PC-3 (cell line): ENCODE results near the gene MED17. TPM values are rescaled to one million over a fixed set of nuclear protein-coding genes. Genes with fewer than 3 reads are reported as not detected.

Experiments
- ATAC-seq: fragments of 200-7000 bp; cut with Tn5 transposase; 2 replicates; pipeline ENCODE4 v1.9.1; 2020; ENCODE audit warnings: mild to moderate bottlenecking, moderate library complexity
- BruUV-seq: library from RNA; stranded (reverse); fragments of 400-500 nt; replicated peaks from 2 replicates; lab custom pipeline; 2021; lab: Mats Ljungman, UMichigan
- CTCF ChIA-PET: fragments of 300-600 bp; sonication (Branson Sonifier 250); formaldehyde crosslinking; loops from one replicate; lab custom pipeline; 2022; ENCODE audit warnings: antibody characterized with exemption; lab: Charles Lee
- POLR2A ChIA-PET: fragments of 300-600 bp; sonication (Branson Sonifier 250); formaldehyde crosslinking; loops from one replicate; lab custom pipeline; 2022; ENCODE audit warnings: antibody characterized with exemption; ENCODE audit not compliant: unreplicated experiment; lab: Charles Lee
- DNase-seq: peaks from one replicate; pipeline ENCODE4 v3.0.0-alpha.2; 2015
- H2AFZ ChIP-seq: fragments of 300-600 bp; sonication (generic); 2 replicates; pipeline ENCODE4 v1.6.0; 2016; ENCODE audit warnings: antibody characterized with exemption, low read length
- H3F3A ChIP-seq: fragments of 300-600 bp; sonication (generic); one replicate; pipeline ENCODE4 v1.6.0; 2017; ENCODE audit warnings: antibody characterized with exemption, low read length, control low read depth, mild to moderate bottlenecking; ENCODE audit not compliant: unreplicated experiment
- H3K27ac ChIP-seq: fragments of 300-600 bp; sonication (generic); 2 replicates; pipeline ENCODE4 v1.5.1; 2016; ENCODE audit warnings: mild to moderate bottlenecking, low read length
- H3K27me3 ChIP-seq: fragments of 300-600 bp; sonication (generic); 2 replicates; pipeline ENCODE4 v1.6.1; 2016; ENCODE audit warnings: low read length, mixed read lengths
- H3K36me3 ChIP-seq: fragments of 300-600 bp; sonication (generic); 2 replicates; pipeline ENCODE4 v1.6.1; 2016; ENCODE audit warnings: low read depth, mixed run types, low read length, mixed read lengths
- H3K4me1 ChIP-seq: fragments of 300-600 bp; sonication (generic); 2 replicates; pipeline ENCODE4 v1.5.1; 2016; ENCODE audit warnings: low read length; ENCODE audit not compliant: insufficient read depth
- H3K4me2 ChIP-seq: fragments of 300-600 bp; sonication (generic); 2 replicates; pipeline ENCODE4 v1.6.0; 2016; ENCODE audit warnings: low read length
- H3K4me3 ChIP-seq: fragments of 300-600 bp; sonication (generic); 2 replicates; pipeline ENCODE4 v1.5.1; 2016; ENCODE audit warnings: mild to moderate bottlenecking, low read length, mixed read lengths
- H3K79me2 ChIP-seq: fragments of 300-600 bp; sonication (generic); 2 replicates; pipeline ENCODE4 v1.6.1; 2017; ENCODE audit warnings: low read length, mixed read lengths
- H3K9ac ChIP-seq: fragments of 300-600 bp; sonication (generic); 2 replicates; pipeline ENCODE4 v1.6.0; 2016; ENCODE audit warnings: mild to moderate bottlenecking, low read length
- H3K9me2 ChIP-seq: fragments of 300-600 bp; sonication (generic); replicated peaks from 2 replicates; pipeline ENCODE4 v1.6.1; 2016; ENCODE audit warnings: mixed run types, low read length, mixed read lengths
- H3K9me3 ChIP-seq: fragments of 300-600 bp; sonication (generic); 2 replicates; pipeline ENCODE4 v1.6.1; 2016; ENCODE audit warnings: low read length, mixed read lengths
- H4K20me1 ChIP-seq: fragments of 300-600 bp; sonication (generic); 2 replicates; pipeline ENCODE4 v1.6.1; 2016; ENCODE audit warnings: low read length, mixed read lengths
- CTCF ChIP-seq: fragments of 300-600 bp; sonication (generic); conservative IDR thresholded peaks from 2 replicates; pipeline ENCODE4 v1.5.1; 2017; ENCODE audit warnings: antibody characterized with exemption, low read depth, mild to moderate bottlenecking, low read length
- EZH2 ChIP-seq: fragments of 300-600 bp; sonication (generic); IDR thresholded peaks from one replicate; pipeline ENCODE4 v1.6.1; 2017; ENCODE audit warnings: antibody characterized with exemption, mild to moderate bottlenecking, low read length; ENCODE audit not compliant: unreplicated experiment
- EZH2phosphoT487 ChIP-seq: fragments of 300-600 bp; sonication (generic); IDR thresholded peaks from 2 replicates; pipeline ENCODE4 v1.6.1; 2018; ENCODE audit warnings: mild to moderate bottlenecking, antibody characterized with exemption, low read length, borderline replicate concordance
- intact Hi-C: fragments of 100-400 bp; cut with micrococcal nuclease; formaldehyde crosslinking; loops from 2 replicates; pipeline ENCODE4 v1.9.0; 2023
- total RNA-seq: library from RNA; depleted of rRNA; stranded (reverse); fragments of >200 nt; gene quantifications from 2 replicates; pipeline ENCODE4 v1.2.3, GENCODE V29; 2014

Gene MED17
- total RNA-seq, 1 experiment from 2014 or later = 58.5 TPM

DNA sequence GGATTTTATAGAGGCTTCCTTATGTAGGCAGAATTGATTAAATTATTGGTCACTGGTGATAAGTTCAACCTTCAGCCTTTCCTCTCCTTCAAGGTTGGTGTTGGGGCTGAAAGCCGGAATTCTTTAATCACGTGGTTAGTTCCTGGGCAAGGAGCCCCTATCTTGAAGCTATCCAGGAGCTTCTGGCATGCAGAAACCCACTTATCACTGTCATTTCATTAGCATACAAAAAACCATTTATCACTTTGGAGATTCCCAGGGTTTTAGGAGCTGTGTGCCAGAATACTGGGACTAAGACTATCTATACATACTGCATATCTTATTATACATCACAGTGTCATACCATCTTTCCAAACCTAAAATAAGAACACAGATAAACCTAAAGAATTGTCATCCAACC is 18.5 kb upstream of the MED17 start:
- POLR2A ChIA-PET = interaction anchor here (0.6 kb wide), 1 partner anchor 34 kb away, joined by 7 read pairs; no protein-coding TSS in a partner anchor
- no peak for DNase-seq

DNA sequence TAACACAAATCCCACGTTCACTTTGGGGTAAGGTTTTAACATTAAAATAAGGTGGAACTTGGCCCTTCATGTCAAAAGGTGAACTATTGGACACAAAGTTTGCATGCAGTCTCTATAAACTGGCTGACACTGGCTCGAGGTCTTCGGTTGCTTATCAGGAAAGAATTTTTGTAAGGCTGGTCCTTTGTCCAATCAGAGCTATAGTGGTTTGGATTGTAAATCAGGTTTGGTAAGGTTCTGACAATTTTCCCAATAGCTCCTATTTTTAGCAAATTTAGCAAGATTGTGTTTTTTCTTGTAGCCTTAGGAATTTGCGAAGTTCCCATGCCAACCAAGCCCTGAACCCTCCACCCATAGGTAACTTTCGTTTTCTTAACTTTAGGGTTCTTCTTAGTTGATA is 17.6 kb upstream of the MED17 start:
- no peak for TF ChIP-seq EZH2
- no peak for TF ChIP-seq EZH2phosphoT487
- no peak for TF ChIP-seq CTCF
- H3K4me1 ChIP-seq = peaks cover 14% of the 10 kb centered on the region
- H3K9me2 ChIP-seq = no peaks in the 10 kb centered on the region
- no peaks in the 10 kb centered on the region; the same call in 1 of the 2 replicates for H4K20me1 ChIP-seq
- H3K36me3 ChIP-seq = no peaks in the 10 kb centered on the region
- ATAC-seq = peak; percentile 12; the same call in 1 of the 2 replicates
- no peak overlapping the region for H2AFZ ChIP-seq
- H3K27ac ChIP-seq = peak overlapping the region; percentile 59
- intact Hi-C loops = loop anchor here (2.0 kb wide), 1 partner anchor 26 kb away; the partner anchor contains the start of genes C11orf54 and TAF1D
- no peaks in the 10 kb centered on the region for H3K79me2 ChIP-seq
- no peaks in the 10 kb centered on the region for H3K27me3 ChIP-seq
- DNase-seq = peak; percentile 45
- H3K9me3 ChIP-seq = no peaks in the 10 kb centered on the region
- peak overlapping the region; percentile 64 for H3K4me2 ChIP-seq
- H3F3A ChIP-seq = no peaks in the 10 kb centered on the region
- 0 out of 2 replicates have a peak overlapping the region, but pooled peaks have one; percentile 15 for H3K4me3 ChIP-seq
- no peak overlapping the region; the same call in 1 of the 2 replicates for H3K9ac ChIP-seq
- BruUV-seq = no TSS peak
- CTCF ChIA-PET = no interaction called here
- POLR2A ChIA-PET = no interaction called here

More for the DNA sequence above, 18.5 kb upstream of the MED17 start:
- Histone ChIP-seq H3K36me3 (0 out of 2 replicates have a peak, but pooled peaks cover 8% of the 10 kb centered on the region), H3K27me3 (no peaks in the 10 kb centered on the region), H3K9ac (no peak overlapping the region), H3K4me2 (no peak overlapping the region), H3K9me2 (no peaks in the 10 kb centered on the region), H3K79me2 (no peaks in the 10 kb centered on the region), H3K4me1 (peaks cover 14% of the 10 kb centered on the region), H3F3A (no peaks in the 10 kb centered on the region), H3K9me3 (no peaks in the 10 kb centered on the region), H4K20me1 (no peaks in the 10 kb centered on the region; the same call in 1 of the 2 replicates), H2AFZ (no peak overlapping the region), H3K4me3 (no peak overlapping the region), H3K27ac (no peak overlapping the region)
- intact Hi-C loops = no loop called here
- no TSS peak for BruUV-seq
- no peak for TF ChIP-seq EZH2phosphoT487
- no peak for TF ChIP-seq EZH2
- TF ChIP-seq CTCF = no peak
- no peak for ATAC-seq
- CTCF ChIA-PET = no interaction called here

DNA sequence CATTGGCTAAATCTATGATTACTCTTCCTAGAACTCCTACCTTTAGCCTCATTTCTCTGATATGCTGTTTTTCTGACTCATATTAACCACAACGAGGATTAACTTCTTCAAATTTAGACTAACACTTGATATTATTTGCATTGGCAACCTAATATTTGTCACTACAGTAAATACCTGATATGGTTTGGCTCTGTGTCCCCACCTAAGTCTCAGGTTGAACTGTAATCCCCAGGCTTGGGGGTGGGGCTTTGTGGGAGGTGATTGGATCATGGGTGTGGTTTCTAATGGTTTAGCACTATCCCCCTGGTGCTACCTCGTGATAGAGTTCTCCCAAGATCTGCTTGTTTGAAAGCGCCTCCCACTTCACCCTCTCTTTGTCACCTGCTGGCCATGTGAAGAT is 17.1 kb upstream of the MED17 start:
- Histone ChIP-seq H3K9me2 (no peaks in the 10 kb centered on the region), H3K4me3 (0 out of 2 replicates have a peak overlapping the region, but pooled peaks have one; percentile 15), H3K27ac (peak overlapping the region; percentile 59), H3K9ac (no peak overlapping the region; the same call in 1 of the 2 replicates), H3K79me2 (no peaks in the 10 kb centered on the region), H2AFZ (no peak overlapping the region), H3F3A (no peaks in the 10 kb centered on the region), H4K20me1 (no peaks in the 10 kb centered on the region; the same call in 1 of the 2 replicates), H3K4me2 (peak overlapping the region; percentile 64), H3K4me1 (peaks cover 14% of the 10 kb centered on the region), H3K27me3 (no peaks in the 10 kb centered on the region), H3K9me3 (no peaks in the 10 kb centered on the region), H3K36me3 (no peaks in the 10 kb centered on the region)
- ChIA-PET POLR2A (no interaction called here), CTCF (no interaction called here)
- no TSS peak for BruUV-seq
- ATAC-seq (peak; percentile 84), DNase-seq (peak; percentile 83)
- intact Hi-C loops = loop anchor here (2.0 kb wide), 1 partner anchor 26 kb away; the partner anchor contains the start of genes C11orf54 and TAF1D
- no peak for TF ChIP-seq EZH2phosphoT487
- no peak for TF ChIP-seq CTCF
- no peak for TF ChIP-seq EZH2
